Epithelial cell of esophagus (primary cell): ENCODE data around the gene CHRNA7.

ENCODE experiments used
- DNase-seq: peaks from one replicate; pipeline ENCODE4 v3.0.0; 2010; ENCODE audit warnings: low read depth
- H3K4me3 ChIP-seq: 2 replicates; pipeline ENCODE4 v1.5.1; 2011; ENCODE audit warnings: mild to moderate bottlenecking, low read length, control low read depth
- TF ChIP-seq, protein P1 (sequence below): IDR thresholded peaks from 2 replicates; pipeline ENCODE4 v1.5.1; 2011; ENCODE audit warnings: low read depth, mild to moderate bottlenecking, low read length, control low read depth, inconsistent platforms; ENCODE audit not compliant: insufficient read depth; ENCODE audit errors: missing control alignments

CHRNA7 gene

GRCh38 chr15:32014953-32015352, 15.4 kb upstream of the CHRNA7 start:
- TF ChIP-seq, protein P1, sequence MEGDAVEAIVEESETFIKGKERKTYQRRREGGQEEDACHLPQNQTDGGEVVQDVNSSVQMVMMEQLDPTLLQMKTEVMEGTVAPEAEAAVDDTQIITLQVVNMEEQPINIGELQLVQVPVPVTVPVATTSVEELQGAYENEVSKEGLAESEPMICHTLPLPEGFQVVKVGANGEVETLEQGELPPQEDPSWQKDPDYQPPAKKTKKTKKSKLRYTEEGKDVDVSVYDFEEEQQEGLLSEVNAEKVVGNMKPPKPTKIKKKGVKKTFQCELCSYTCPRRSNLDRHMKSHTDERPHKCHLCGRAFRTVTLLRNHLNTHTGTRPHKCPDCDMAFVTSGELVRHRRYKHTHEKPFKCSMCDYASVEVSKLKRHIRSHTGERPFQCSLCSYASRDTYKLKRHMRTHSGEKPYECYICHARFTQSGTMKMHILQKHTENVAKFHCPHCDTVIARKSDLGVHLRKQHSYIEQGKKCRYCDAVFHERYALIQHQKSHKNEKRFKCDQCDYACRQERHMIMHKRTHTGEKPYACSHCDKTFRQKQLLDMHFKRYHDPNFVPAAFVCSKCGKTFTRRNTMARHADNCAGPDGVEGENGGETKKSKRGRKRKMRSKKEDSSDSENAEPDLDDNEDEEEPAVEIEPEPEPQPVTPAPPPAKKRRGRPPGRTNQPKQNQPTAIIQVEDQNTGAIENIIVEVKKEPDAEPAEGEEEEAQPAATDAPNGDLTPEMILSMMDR, result no peak
- no peak for DNase-seq
- H3K4me3 ChIP-seq, result no peak overlapping the region

- TF ChIP-seq, protein P1, result no peak
- H3K4me3 ChIP-seq, result no peak overlapping the region
- DNase-seq, result no peak
Measured at GRCh38 chr15:32020156-32020555, 10.2 kb upstream of the CHRNA7 start.

GRCh38 chr15:32028921-32029320, 1.4 kb upstream of the CHRNA7 start:
- TF ChIP-seq, protein P1, result no peak
- H3K4me3 ChIP-seq, result no peak overlapping the region
- DNase-seq, result no peak

DNA sequence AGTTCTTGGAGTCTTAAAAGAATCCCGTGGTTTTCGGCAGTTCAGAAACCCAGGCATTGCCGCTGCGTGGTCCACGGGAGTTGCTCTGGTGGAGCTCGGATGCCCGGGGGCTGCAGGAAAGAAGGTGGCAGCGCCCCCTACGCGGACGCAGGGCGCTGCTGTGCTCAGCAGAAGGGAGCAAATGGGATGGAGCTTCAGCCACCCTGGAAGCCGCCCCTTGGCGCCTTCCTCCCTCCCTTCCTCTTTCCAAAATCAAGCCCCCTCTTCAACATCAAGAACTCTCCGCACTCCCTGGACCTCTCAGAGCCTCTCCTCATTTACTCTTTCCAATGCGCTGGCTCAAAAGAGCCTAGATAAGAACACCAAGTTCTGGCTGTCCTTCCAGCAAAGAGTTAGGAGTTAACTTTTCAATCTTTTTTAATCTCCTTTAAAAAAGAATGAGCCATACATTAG, 880 bp upstream of the CHRNA7 start:
- DNase-seq, result no peak
- TF ChIP-seq, protein P1, result no peak
- no peak overlapping the region for H3K4me3 ChIP-seq

GRCh38 chr15:32030795-32031194, 480 bp downstream of the CHRNA7 start:
- peak overlapping the region; percentile 25 for H3K4me3 ChIP-seq
- TF ChIP-seq, protein P1, result no peak
- no peak for DNase-seq

- DNase-seq, result no peak
- no peak overlapping the region for H3K4me3 ChIP-seq
- TF ChIP-seq, protein P1, result no peak
Measured at GRCh38 chr15:32033186-32033890, 3.0 kb downstream of the CHRNA7 start.

- no peak for DNase-seq
- TF ChIP-seq, protein P1, result no peak
- no peak overlapping the region for H3K4me3 ChIP-seq
Measured at GRCh38 chr15:32034106-32034505, 3.8 kb downstream of the CHRNA7 start.
